Lung (tissue), 12 donors: ENCODE measurements around the gene ARHGAP45. TPM values are rescaled to one million over a fixed set of nuclear protein-coding genes. Genes with fewer than 3 reads are reported as not detected.

ENCODE experiments used
- ATAC-seq: fragments of 200-7000 bp; cut with Tn5 transposase; one replicate; pipeline ENCODE4 v1.9.1; 2020; ENCODE audit warnings: moderate number of reproducible peaks; ENCODE audit not compliant: insufficient read depth, low FRiP score
- DNase-seq, 3 donors: peaks; one replicate each; pipeline ENCODE4 v3.0.0-alpha.2; 2013 to 2017
- H3K27ac ChIP-seq, 2 donors: one replicate each; pipeline ENCODE4 v1.5.1; 2013; ENCODE audit warnings: mild to moderate bottlenecking in 2 of 2, moderate library complexity in 2 of 2, control low read depth in 1 of 2, inconsistent platforms in 1 of 2, low read depth in 1 of 2, low read length in 1 of 2
- H3K27me3 ChIP-seq, 3 donors: one replicate each; pipeline ENCODE4 v1.5.1; 2013; ENCODE audit warnings: low read length in 2 of 3; ENCODE audit not compliant: control insufficient read depth in 3 of 3, insufficient read depth in 3 of 3
- H3K36me3 ChIP-seq, 4 donors: one replicate each; pipeline ENCODE4 v1.5.1; 2013; ENCODE audit warnings: low read length in 4 of 4, mild to moderate bottlenecking in 1 of 4, moderate library complexity in 1 of 4; ENCODE audit not compliant: control insufficient read depth in 4 of 4, insufficient read depth in 4 of 4
- H3K4me1 ChIP-seq, 5 donors: one replicate each; pipeline ENCODE4 v1.5.1; 2013; ENCODE audit warnings: low read length in 5 of 5, mild to moderate bottlenecking in 2 of 5, moderate library complexity in 1 of 5; ENCODE audit not compliant: control insufficient read depth in 5 of 5, insufficient read depth in 5 of 5
- H3K4me3 ChIP-seq: one replicate; pipeline ENCODE4 v1.5.1; 2013; ENCODE audit warnings: mild to moderate bottlenecking, control low read depth, moderate library complexity
- H3K9ac ChIP-seq, 2 donors: one replicate each; pipeline ENCODE4 v1.5.1; 2013; ENCODE audit warnings: low read length in 2 of 2, control low read depth in 1 of 2; ENCODE audit not compliant: insufficient read depth in 1 of 2
- H3K9me3 ChIP-seq, 4 donors: one replicate each; pipeline ENCODE4 v1.5.1; 2013; ENCODE audit warnings: low read length in 3 of 4, mild to moderate bottlenecking in 1 of 4, moderate library complexity in 1 of 4; ENCODE audit not compliant: control insufficient read depth in 4 of 4, insufficient read depth in 3 of 4
- CTCF ChIP-seq: IDR thresholded peaks from 2 replicates; pipeline ENCODE4 v1.5.1; 2012; ENCODE audit warnings: mild to moderate bottlenecking; ENCODE audit errors: control extremely low read depth, extremely low read depth
- WGBS, 2 donors: extraction: QIAGEN DNeasy Blood & Tissue Kit; methylation state at CpG; one replicate each; pipeline ENCODE4 v1.1.7; 2013; 5-methylcytosine and 5-hydroxymethylcytosine counted together
- polyA plus RNA-seq, 2 donors: library from polyadenylated mRNA; stranded (reverse); fragments of 200-250 nt; gene quantifications; one replicate each; pipeline ENCODE4 v1.2.1, GENCODE V29; 2013
- total RNA-seq, 2 donors: library from RNA; depleted of rRNA in 1 of 2; stranded (reverse); fragments of >200 nt in 1 of 2; gene quantifications; one replicate each; pipeline ENCODE4 v1.2.1, GENCODE V29; 2014 to 2021
- donor health status: control.
- donor health status: control.
- donor health status: Bipolar disorder and iron deficiency.
- donor health status: healthy.
- donor health status: DM: yes; HTN: yes; CAD: no.

Gene ARHGAP45
- total and polyA plus RNA-seq, 4 donors: 23.8 to 117 (median 80.9) TPM

DNA sequence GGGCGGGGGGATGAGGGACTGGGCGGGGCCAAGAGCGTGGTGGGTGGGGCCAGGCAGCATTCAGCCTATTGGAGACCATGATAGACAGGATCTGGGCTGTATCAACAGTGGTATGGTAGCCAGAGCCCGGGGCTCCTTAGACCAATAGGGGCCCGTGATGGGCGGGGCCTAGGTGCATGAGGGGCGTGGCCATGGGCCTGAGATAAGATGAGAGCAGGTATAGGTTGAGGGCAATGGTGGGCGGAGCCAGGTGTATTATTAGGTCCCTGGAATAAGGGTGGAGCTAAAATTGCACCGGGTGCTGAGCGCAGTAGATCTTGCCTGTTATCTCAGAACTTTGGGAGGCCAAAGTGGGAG lies 21.7 kb upstream of the ARHGAP45 start:
- WGBS, 2 donors: 80 to 86% methylated on average over 10 of the region's 10 CpGs
- H3K27me3 ChIP-seq: no peaks in the 10 kb centered on the region
- DNase-seq: no peak
- no peak overlapping the region for H3K9ac ChIP-seq
- no peak overlapping the region for H3K27ac ChIP-seq
- TF ChIP-seq CTCF: no peak
- peaks cover 0 to 10% (median 0%) of the 10 kb centered on the region in 4 donors for H3K36me3 ChIP-seq
- peaks cover 0 to 27% (median 3%) of the 10 kb centered on the region in 5 donors for H3K4me1 ChIP-seq
- H3K4me3 ChIP-seq: no peak overlapping the region
- H3K9me3 ChIP-seq: no peaks in the 10 kb centered on the region
- ATAC-seq: no peak

GRCh38 chr19:1046117-1046626 lies 20.8 kb upstream of the ARHGAP45 start:
- peaks cover 0 to 19% (median under 1%) of the 10 kb centered on the region in 5 donors for H3K4me1 ChIP-seq
- DNase-seq (no peak), ATAC-seq (no peak)
- no peak overlapping the region for H3K4me3 ChIP-seq
- no peak overlapping the region for H3K27ac ChIP-seq
- 94% methylated on average over 33 of the region's 33 CpGs for WGBS, 2 donors
- H3K9me3 ChIP-seq: no peaks in the 10 kb centered on the region
- H3K36me3 ChIP-seq: peaks cover 0 to 10% (median 0%) of the 10 kb centered on the region in 4 donors
- no peak for TF ChIP-seq CTCF
- H3K27me3 ChIP-seq: no peaks in the 10 kb centered on the region
- no peak overlapping the region for H3K9ac ChIP-seq

DNA sequence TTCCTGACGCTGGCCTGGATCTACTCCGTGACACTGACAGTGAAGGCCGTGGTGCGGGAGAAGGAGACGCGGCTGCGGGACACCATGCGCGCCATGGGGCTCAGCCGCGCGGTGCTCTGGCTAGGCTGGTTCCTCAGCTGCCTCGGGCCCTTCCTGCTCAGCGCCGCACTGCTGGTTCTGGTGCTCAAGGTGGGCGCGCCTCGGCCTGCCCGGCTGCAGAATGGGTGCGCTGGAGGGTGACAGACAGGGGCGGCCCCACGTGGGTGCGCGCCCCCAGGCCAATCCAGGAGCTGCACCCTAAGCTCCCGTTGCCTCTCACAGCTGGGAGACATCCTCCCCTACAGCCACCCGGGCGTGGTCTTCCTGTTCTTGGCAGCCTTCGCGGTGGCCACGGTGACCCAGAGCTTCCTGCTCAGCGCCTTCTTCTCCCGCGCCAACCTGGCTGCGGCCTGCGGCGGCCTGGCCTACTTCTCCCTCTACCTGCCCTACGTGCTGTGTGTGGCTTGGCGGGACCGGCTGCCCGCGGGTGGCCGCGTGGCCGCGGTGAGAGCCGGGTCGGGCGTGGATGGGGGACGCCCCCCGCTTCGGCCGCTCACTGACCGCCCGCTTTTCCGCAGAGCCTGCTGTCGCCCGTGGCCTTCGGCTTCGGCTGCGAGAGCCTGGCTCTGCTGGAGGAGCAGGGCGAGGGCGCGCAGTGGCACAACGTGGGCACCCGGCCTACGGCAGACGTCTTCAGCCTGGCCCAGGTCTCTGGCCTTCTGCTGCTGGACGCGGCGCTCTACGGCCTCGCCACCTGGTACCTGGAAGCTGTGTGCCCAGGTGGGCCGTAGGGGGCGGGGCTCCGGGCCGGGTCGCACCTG lies 19.9 kb upstream of the ARHGAP45 start:
- no peak for TF ChIP-seq CTCF
- Histone ChIP-seq H3K4me3 (no peak overlapping the region), H3K9me3 (no peaks in the 10 kb centered on the region), H3K27me3 (no peaks in the 10 kb centered on the region), H3K27ac (no peak overlapping the region), H3K9ac (no peak overlapping the region), H3K36me3 (peaks cover 0 to 10% (median 0%) of the 10 kb centered on the region in 4 donors), H3K4me1 (peaks cover 0 to 11% (median 0%) of the 10 kb centered on the region in 5 donors)
- WGBS, 2 donors: 84 to 89% methylated on average over 75 to 77 of the region's 77 CpGs
- no peak for DNase-seq
- no peak for ATAC-seq
